Measurements from ENCODE around the gene TMEM95. TPM values are rescaled to one million over a fixed set of nuclear protein-coding genes. Genes with fewer than 3 reads are reported as not detected.
A peak's percentile ranks its signal among the peaks of the same experiment; 100 is the strongest.

Gene TMEM95
- total RNA-seq, 2 experiments from 2014 or later: not detected

DNA sequence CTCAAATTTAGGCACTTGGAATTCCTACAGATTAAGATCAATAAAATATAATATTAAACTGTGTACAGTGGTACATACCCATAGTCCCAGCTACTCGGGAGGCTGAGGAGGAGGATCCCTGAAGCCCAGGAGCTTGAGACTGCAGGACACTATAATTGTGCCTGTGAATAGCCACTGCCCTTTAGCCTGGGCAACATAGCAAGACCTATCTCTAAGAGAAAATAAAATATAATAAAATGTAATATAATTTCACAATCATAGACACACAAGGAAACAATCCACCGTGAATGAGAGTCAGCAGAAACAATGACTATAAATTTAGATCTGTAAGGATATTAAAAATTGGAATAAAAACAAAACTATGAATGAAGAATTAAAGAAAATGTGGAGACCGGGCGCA lies 15.9 kb downstream of the TMEM95 start:
- H3K9me3 Mint-ChIP-seq: no peaks in the 10 kb centered on the region
- DNase-seq: no peak
- H3K36me3 Mint-ChIP-seq: no peaks in the 10 kb centered on the region
- peaks cover 6% of the 10 kb centered on the region for H3K27me3 Mint-ChIP-seq
- no peak overlapping the region for H3K27ac Mint-ChIP-seq
- no peak overlapping the region for H3K4me3 Mint-ChIP-seq
- H3K4me1 Mint-ChIP-seq: no peaks in the 10 kb centered on the region

GRCh38 chr17:7374353-7374752 lies 19.4 kb downstream of the TMEM95 start:
- Mint-ChIP-seq H3K4me1 (no peaks in the 10 kb centered on the region), H3K27me3 (peaks cover 27% of the 10 kb centered on the region), H3K27ac (no peak overlapping the region), H3K36me3 (peaks cover 3% of the 10 kb centered on the region), H3K9me3 (peaks cover 4% of the 10 kb centered on the region), H3K4me3 (no peak overlapping the region)
- no peak for DNase-seq

DNA sequence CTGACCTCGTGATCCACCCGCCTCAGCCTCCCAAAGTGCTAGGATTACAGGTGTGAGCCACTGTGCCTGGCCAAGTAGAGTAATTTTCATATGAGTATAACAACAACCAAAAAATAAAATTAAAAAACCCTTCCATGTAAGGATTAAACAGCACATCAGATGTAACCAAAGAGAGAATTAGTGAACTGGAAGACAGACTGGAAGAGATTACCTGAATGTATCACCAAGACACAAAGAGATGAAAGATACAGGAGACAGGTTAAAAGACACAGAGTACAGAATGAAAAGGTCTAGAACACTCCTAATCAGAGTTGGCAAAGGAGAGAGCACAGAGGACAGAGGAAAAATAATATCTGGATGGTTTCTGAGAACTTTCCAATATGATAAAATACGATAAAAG lies 24.2 kb downstream of the TMEM95 start:
- H3K27me3 Mint-ChIP-seq: peaks cover 58% of the 10 kb centered on the region
- H3K27ac Mint-ChIP-seq: no peak overlapping the region
- H3K36me3 Mint-ChIP-seq: peaks cover 6% of the 10 kb centered on the region
- peaks cover 5% of the 10 kb centered on the region for H3K4me1 Mint-ChIP-seq
- H3K4me3 Mint-ChIP-seq: no peak overlapping the region
- no peak for DNase-seq
- H3K9me3 Mint-ChIP-seq: peaks cover 5% of the 10 kb centered on the region

- H3K4me3 Mint-ChIP-seq: no peak overlapping the region
- H3K27ac Mint-ChIP-seq: no peak overlapping the region
- peaks cover 52% of the 10 kb centered on the region for H3K27me3 Mint-ChIP-seq
- peaks cover 10% of the 10 kb centered on the region for H3K4me1 Mint-ChIP-seq
- H3K36me3 Mint-ChIP-seq: peaks cover 8% of the 10 kb centered on the region
- DNase-seq: no peak
- peaks cover 5% of the 10 kb centered on the region for H3K9me3 Mint-ChIP-seq
Observed at GRCh38 chr17:7380321-7380720, 25.4 kb downstream of the TMEM95 start.

DNA sequence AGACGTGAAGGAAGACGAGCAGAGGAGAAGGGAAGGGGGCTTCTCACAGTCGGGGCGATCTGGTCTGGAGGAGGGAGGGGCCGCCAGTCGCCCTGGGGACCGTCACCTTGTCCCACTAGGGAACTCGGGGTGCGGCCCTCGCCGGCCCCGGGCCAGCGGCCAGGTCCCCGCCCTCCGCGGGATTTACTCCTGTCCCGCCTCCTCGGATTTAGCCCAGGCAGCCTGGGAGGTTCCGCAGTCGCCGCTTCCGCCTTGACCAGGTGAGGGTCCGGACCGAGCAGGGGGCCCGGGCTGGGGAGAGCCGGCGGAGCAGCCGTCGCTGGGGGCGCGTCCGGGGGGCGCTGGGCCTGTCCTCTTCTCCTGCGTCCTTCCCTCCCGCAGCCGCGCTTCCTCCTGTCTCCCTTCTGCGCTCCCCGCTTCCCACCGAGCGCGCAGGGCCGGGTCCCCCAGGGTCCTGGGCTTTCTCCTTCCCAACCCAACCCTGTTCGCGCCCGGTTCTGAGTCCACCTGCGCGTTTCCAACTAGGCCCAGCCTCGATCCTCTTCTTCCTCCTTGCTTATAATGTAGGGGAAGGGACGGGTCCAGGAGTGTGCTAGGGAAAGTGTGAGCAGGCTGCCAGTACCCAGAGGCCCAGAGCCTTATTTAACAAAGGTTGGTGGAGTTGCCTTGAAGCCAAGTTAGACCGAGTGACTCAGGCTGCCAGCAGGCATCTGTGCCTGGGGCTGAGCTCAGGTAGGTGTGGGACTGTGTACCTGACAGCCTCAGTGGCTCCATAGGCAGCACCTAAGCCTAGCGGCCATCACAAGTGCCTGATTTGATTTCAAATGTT lies 26.1 kb downstream of the TMEM95 start, which contains the start of gene TNK1:
TNK1 (plus strand) TSS at position 235 of the 829 bp plus-strand sequence. CDS start 1,838 bp downstream, outside the sequence.
- H3K4me3 Mint-ChIP-seq: no peak within 1 kb of the TSS
- peaks cover 10% of the 10 kb centered on the region for H3K4me1 Mint-ChIP-seq
- H3K27ac Mint-ChIP-seq: no peak within 1 kb of the TSS

DNA sequence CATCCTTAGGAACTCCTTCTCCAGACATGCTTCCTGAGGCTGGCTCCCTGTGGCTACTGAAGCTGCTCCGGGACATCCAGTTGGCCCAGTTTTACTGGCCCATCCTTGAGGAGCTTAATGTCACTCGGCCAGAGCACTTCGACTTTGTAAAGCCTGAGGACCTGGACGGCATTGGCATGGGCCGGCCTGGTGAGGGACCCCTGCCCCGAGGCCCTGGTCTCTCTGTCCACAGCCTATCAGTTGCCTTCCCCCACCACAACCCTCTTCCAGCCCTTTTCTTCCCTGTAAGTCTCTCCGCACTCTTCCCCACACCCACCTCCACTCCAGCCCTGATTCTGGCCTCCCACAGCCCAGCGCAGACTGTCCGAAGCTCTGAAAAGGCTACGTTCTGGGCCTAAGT lies 27.9 kb downstream of the TMEM95 start:
- no peak overlapping the region for H3K4me3 Mint-ChIP-seq
- no peak overlapping the region for H3K27ac Mint-ChIP-seq

More for the DNA sequence above, 26.1 kb downstream of the TMEM95 start, which contains the start of gene TNK1:
- Mint-ChIP-seq H3K9me3 (peaks cover 5% of the 10 kb centered on the region), H3K27me3 (peaks cover 52% of the 10 kb centered on the region), H3K36me3 (peaks cover 8% of the 10 kb centered on the region)
- no peak for DNase-seq

GRCh38 chr17:7383371-7383741 lies 28.4 kb downstream of the TMEM95 start:
- Mint-ChIP-seq H3K9me3 (peaks cover 5% of the 10 kb centered on the region), H3K4me1 (peaks cover 10% of the 10 kb centered on the region), H3K27me3 (peaks cover 36% of the 10 kb centered on the region), H3K27ac (peak overlapping the region; percentile 40), H3K4me3 (peak overlapping the region; percentile 27), H3K36me3 (peaks cover 8% of the 10 kb centered on the region)
- no peak for DNase-seq

More for the DNA sequence above, 27.9 kb downstream of the TMEM95 start:
- H3K9me3 Mint-ChIP-seq: peaks cover 5% of the 10 kb centered on the region
- H3K27me3 Mint-ChIP-seq: peaks cover 39% of the 10 kb centered on the region
- peaks cover 10% of the 10 kb centered on the region for H3K4me1 Mint-ChIP-seq
- H3K36me3 Mint-ChIP-seq: peaks cover 8% of the 10 kb centered on the region
- no peak for DNase-seq

DNA sequence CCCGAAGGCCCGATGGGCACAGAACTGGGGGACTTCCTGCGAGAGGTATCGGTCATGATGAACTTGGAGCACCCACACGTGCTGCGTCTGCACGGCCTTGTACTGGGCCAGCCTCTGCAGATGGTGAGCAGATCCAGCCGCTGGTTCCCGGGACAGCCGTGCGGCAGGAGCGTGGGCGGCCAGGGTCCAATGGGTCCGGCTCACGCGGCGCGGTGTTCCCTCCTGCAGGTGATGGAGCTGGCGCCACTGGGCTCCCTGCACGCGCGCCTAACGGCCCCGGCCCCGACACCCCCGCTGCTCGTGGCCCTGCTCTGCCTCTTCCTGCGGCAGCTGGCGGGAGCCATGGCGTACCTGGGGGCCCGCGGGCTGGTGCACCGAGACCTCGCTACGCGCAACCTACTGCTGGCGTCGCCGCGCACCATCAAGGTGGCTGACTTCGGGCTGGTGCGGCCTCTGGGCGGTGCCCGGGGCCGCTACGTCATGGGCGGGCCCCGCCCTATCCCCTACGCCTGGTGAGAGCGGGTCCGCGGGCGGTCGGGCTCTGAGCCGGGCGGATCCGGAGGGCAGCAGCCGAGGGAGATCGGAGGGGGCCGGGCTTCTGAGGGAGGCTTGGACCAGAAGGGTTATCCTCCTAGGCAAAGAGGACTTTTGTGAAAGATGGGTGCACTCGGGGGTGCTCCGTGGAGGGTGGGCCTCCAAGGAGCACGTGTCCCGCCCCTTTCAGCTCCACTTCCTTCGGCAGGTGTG lies 29.0 kb downstream of the TMEM95 start:
- H3K27me3 Mint-ChIP-seq: peaks cover 35% of the 10 kb centered on the region
- H3K27ac Mint-ChIP-seq: peak overlapping the region; percentile 88
- H3K9me3 Mint-ChIP-seq: peaks cover 5% of the 10 kb centered on the region
- peaks cover 10% of the 10 kb centered on the region for H3K4me1 Mint-ChIP-seq
- peak overlapping the region; percentile 83 for H3K4me3 Mint-ChIP-seq
- H3K36me3 Mint-ChIP-seq: peaks cover 10% of the 10 kb centered on the region
- peak; percentile 83 for DNase-seq

DNA sequence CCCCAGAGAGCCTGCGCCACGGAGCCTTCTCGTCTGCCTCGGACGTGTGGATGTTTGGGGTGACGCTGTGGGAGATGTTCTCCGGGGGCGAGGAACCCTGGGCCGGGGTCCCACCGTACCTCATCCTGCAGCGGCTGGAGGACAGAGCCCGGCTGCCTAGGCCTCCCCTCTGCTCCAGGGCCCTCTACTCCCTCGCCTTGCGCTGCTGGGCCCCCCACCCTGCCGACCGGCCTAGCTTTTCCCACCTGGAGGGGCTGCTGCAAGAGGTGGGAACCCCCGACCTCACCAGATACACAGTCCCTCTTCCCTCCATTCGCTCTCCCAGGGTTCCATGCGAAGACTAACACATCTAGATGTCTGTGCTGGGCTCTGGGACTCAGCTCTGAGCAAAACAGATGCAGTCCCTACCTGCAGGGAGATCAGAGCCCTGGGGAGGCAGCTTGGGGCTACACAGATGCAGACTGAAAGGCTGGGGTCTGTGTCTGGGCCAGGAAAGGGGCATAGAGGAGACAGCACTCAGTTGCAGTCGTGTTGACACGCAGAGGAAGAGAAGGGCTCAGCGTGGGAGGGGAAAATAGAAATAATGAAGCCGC lies 29.6 kb downstream of the TMEM95 start:
- Mint-ChIP-seq H3K9me3 (no peaks in the 10 kb centered on the region), H3K27ac (peak overlapping the region; percentile 88), H3K4me3 (peak overlapping the region; percentile 83)

DNA sequence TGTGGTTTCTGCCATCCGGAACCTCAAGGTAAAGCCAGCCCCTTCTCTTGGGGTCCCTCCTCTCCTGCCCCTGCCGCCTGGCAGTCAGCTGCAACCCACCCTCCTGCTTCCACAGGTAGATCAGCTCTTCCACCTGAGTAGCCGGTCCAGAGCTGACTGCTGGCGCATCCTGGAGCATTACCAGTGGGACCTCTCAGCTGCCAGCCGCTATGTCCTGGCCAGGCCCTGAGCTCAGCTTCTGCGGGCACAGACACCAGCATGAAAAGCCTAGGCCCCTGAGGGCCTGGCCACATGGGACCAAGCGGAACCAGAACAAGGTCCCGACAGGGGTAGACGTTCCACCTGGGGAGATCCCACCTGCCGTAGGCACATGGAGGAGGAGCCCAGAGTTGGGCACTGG lies 33.9 kb downstream of the TMEM95 start:
- H3K4me3 Mint-ChIP-seq: no peak overlapping the region
- H3K27ac Mint-ChIP-seq: no peak overlapping the region
- no peaks in the 10 kb centered on the region for H3K27me3 Mint-ChIP-seq
- no peak for DNase-seq
- peaks cover 21% of the 10 kb centered on the region for H3K4me1 Mint-ChIP-seq
- no peaks in the 10 kb centered on the region for H3K9me3 Mint-ChIP-seq
- H3K36me3 Mint-ChIP-seq: peaks cover 15% of the 10 kb centered on the region

More for the DNA sequence above, 29.6 kb downstream of the TMEM95 start:
- Mint-ChIP-seq H3K27me3 (peaks cover 29% of the 10 kb centered on the region), H3K4me1 (peaks cover 10% of the 10 kb centered on the region), H3K36me3 (peaks cover 7% of the 10 kb centered on the region)
- DNase-seq: no peak

DNA sequence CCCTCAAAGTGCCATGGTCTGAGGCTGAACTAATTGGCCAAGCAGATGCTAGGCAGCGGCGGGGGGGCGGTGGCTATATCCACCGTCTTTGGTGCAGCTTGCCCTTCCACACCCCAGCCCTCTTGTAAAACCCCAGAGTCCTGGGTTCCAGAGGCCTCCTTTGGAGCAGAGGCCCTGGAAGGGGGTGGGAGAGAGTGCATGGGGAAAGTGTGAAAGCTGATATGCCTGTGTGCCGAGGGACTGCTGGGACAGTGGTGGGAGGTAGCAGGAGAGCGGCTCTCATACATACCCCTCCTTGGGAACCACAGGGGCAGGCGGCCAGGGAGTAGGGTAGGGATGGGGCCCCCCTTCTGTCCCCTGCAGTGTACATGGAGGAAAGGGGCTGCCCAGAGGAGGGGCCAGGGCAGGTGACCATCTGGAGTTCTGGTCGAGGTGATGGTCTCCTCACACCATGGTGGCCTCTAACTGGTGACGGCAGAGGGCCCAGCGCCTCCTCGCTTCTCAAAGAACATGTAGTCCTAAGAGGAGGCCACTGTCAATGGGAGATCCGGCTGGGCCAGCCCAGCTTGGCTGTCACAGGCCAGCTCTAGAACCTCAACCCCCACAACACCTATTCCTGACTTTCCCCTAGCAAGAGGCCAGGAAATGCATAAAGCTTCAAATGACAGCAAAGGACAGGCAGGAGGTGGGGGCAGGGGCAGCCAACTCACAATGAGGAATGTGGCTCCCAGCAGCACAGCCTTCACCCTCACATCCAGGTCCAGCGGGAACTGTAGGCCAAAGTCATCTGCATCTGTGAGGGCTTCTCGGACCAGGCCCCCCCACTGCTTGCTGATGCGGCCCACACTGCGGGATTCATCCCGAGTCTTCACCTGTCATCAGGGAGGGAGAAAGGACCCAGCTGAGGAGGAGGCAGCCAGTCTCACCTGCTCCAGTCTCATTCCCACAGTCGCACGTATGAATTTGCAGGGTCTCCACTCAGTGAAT lies 35.3 kb downstream of the TMEM95 start:
- DNase-seq: no peak
- peaks cover 12% of the 10 kb centered on the region for H3K36me3 Mint-ChIP-seq
- H3K27ac Mint-ChIP-seq: no peak overlapping the region
- no peaks in the 10 kb centered on the region for H3K9me3 Mint-ChIP-seq
- peaks cover 21% of the 10 kb centered on the region for H3K4me1 Mint-ChIP-seq
- no peak overlapping the region for H3K4me3 Mint-ChIP-seq
- no peaks in the 10 kb centered on the region for H3K27me3 Mint-ChIP-seq

- H3K4me1 Mint-ChIP-seq: peaks cover 24% of the 10 kb centered on the region
- H3K36me3 Mint-ChIP-seq: peaks cover 12% of the 10 kb centered on the region
- no peak overlapping the region for H3K4me3 Mint-ChIP-seq
- no peak overlapping the region for H3K27ac Mint-ChIP-seq
- no peaks in the 10 kb centered on the region for H3K27me3 Mint-ChIP-seq
- DNase-seq: no peak
- H3K9me3 Mint-ChIP-seq: no peaks in the 10 kb centered on the region
Observed at GRCh38 chr17:7391307-7391706, 36.4 kb downstream of the TMEM95 start.

- peak overlapping the region; percentile 52 for H3K27ac Mint-ChIP-seq
- H3K4me1 Mint-ChIP-seq: peaks cover 24% of the 10 kb centered on the region
- H3K36me3 Mint-ChIP-seq: peaks cover 12% of the 10 kb centered on the region
- DNase-seq: no peak
- H3K27me3 Mint-ChIP-seq: no peaks in the 10 kb centered on the region
- no peaks in the 10 kb centered on the region for H3K9me3 Mint-ChIP-seq
- peak overlapping the region; percentile 94 for H3K4me3 Mint-ChIP-seq
Observed at GRCh38 chr17:7392696-7393612, 38.0 kb downstream of the TMEM95 start.

Data from activated naive CD8-positive, alpha-beta T cell treated with anti-CD3 and anti-CD28 coated beads for 36 hours (primary cell).